Mesodermal cell (in vitro differentiated cells): ENCODE data around the gene TP63.

Source experiments
- H3K27ac ChIP-seq: 2 replicates; pipeline ENCODE4 v1.7.0; 2013; ENCODE audit warnings: mild to moderate bottlenecking, low read depth, low read length, moderate library complexity; ENCODE audit not compliant: severe bottlenecking
- H3K36me3 ChIP-seq: 2 replicates; pipeline ENCODE4 v1.7.1; 2013; ENCODE audit warnings: mild to moderate bottlenecking, low read length, moderate library complexity; ENCODE audit not compliant: control insufficient read depth, insufficient read depth
- H3K4me1 ChIP-seq: one replicate; pipeline ENCODE4 v1.7.1; 2013; ENCODE audit warnings: mild to moderate bottlenecking, low read length; ENCODE audit not compliant: insufficient read depth, control insufficient read depth, poor library complexity, severe bottlenecking
- H3K4me3 ChIP-seq: 2 replicates; pipeline ENCODE4 v1.7.0; 2013; ENCODE audit warnings: low read length, control low read depth, mild to moderate bottlenecking; ENCODE audit not compliant: insufficient read depth, poor library complexity, severe bottlenecking; ENCODE audit errors: extremely low read depth
- H3K9me3 ChIP-seq: 2 replicates; pipeline ENCODE4 v1.7.1; 2013; ENCODE audit warnings: mild to moderate bottlenecking, low read length, moderate library complexity; ENCODE audit not compliant: control insufficient read depth
- WGBS, 2 experiments: methylation state at CpG; one replicate each; pipeline ENCODE4 v1.1.5; 2013; ENCODE audit warnings: missing lambda C conversion rate in 2 of 2; ENCODE audit not compliant: insufficient coverage in 2 of 2; 5-methylcytosine and 5-hydroxymethylcytosine counted together

Gene TP63

DNA sequence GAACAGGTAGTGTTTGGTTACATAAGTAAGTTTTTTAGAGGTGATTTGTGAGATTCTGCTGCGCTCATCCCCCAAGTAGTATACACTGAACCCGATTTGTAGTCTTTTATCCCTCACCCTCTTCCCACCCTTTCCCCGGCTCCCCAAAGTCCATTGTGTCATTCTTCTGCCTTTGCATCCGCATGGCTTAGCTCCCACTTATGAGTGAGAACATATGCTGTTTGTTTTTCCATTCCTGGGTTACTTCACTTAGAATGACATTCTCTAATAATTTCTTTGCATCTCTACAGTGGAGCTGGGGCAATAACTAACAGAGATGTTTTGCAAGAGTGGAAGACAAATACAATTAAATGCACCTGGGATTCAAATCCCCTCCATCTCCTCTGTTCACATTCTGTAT is 93.2 kb downstream of the TP63 start:
- H3K27ac ChIP-seq: no peak overlapping the region
- WGBS, 2 experiments: 82 to 100% methylated on average over 1 to 3 of the region's 4 CpGs

GRCh38 chr3:189726277-189726676 is 95.1 kb downstream of the TP63 start:
- no peak overlapping the region for H3K27ac ChIP-seq
- no peak overlapping the region for H3K4me3 ChIP-seq
- H3K36me3 ChIP-seq: no peaks in the 10 kb centered on the region
- H3K9me3 ChIP-seq: no peaks in the 10 kb centered on the region
- WGBS, 2 experiments: 80% methylated on average over 1 of the region's 2 CpGs; no CpG with 5 or more reads in 1 of the 2 experiments
- H3K4me1 ChIP-seq: peaks cover 2% of the 10 kb centered on the region

More for the DNA sequence above, 93.2 kb downstream of the TP63 start:
- Histone ChIP-seq H3K4me3 (no peak overlapping the region), H3K9me3 (no peaks in the 10 kb centered on the region), H3K4me1 (peaks cover 8% of the 10 kb centered on the region), H3K36me3 (no peaks in the 10 kb centered on the region)

GRCh38 chr3:189727158-189727557 is 96.0 kb downstream of the TP63 start:
- H3K4me3 ChIP-seq: no peak overlapping the region
- H3K9me3 ChIP-seq: no peaks in the 10 kb centered on the region
- no peaks in the 10 kb centered on the region for H3K4me1 ChIP-seq
- WGBS, 2 experiments: 80% methylated on average over 1 of the region's 1 CpG; no CpG with 5 or more reads in 1 of the 2 experiments
- H3K27ac ChIP-seq: no peak overlapping the region
- H3K36me3 ChIP-seq: no peaks in the 10 kb centered on the region

DNA sequence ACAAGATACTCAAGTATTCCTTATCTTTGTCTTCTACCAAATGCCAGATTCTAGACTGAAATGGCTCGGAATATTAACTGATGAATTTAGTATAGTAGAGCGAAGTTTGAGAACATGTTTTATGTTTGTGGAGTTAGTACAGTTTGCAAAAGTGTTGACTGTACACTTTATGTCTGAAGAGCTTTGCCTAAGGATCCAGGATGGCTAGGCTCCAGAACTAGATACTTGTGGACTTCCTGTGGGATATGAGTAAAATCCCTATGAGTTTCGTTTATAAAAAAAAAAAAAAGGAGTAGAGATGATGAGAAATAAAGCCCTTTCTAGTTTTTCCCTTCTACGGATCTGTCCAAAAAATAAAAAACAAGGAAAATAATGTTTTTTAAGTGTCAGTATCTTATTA is 96.7 kb downstream of the TP63 start:
- H3K4me3 ChIP-seq: no peak overlapping the region
- WGBS, 2 experiments: 67 to 75% methylated on average over 1 to 2 of the region's 4 CpGs

GRCh38 chr3:189728915-189729314 is 97.7 kb downstream of the TP63 start:
- H3K27ac ChIP-seq: no peak overlapping the region
- no peak overlapping the region for H3K4me3 ChIP-seq
- no peaks in the 10 kb centered on the region for H3K9me3 ChIP-seq
- WGBS, 2 experiments: 86% methylated on average over 1 of the region's 1 CpG; no CpG with 5 or more reads in 1 of the 2 experiments
- H3K4me1 ChIP-seq: no peaks in the 10 kb centered on the region
- H3K36me3 ChIP-seq: no peaks in the 10 kb centered on the region

More for the DNA sequence above, 96.7 kb downstream of the TP63 start:
- H3K4me1 ChIP-seq: no peaks in the 10 kb centered on the region
- no peaks in the 10 kb centered on the region for H3K9me3 ChIP-seq
- no peaks in the 10 kb centered on the region for H3K36me3 ChIP-seq
- no peak overlapping the region for H3K27ac ChIP-seq

GRCh38 chr3:189734061-189734460 is 102.9 kb downstream of the TP63 start:
- Histone ChIP-seq H3K4me3 (no peak overlapping the region), H3K36me3 (no peaks in the 10 kb centered on the region), H3K27ac (no peak overlapping the region), H3K4me1 (no peaks in the 10 kb centered on the region), H3K9me3 (no peaks in the 10 kb centered on the region)
- 80 to 96% methylated on average over 4 of the region's 6 CpGs for WGBS, 2 experiments

DNA sequence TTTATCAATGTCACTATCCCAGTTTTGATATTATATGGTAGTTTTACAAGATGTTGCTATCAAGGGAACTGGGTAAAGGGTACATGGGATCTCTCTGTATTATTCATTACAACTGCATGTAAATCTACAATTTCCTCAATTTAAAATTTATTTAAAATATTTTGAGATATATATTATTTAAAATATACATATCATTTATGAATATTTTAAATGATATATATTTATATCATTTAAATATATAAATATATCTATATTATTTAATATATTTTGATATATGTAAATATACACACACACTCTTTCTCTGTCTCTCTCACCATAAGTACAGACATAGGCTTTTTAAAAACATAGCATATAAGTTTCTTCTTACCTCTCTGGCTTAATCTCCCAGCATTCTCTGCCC is 104.7 kb downstream of the TP63 start:
- H3K4me1 ChIP-seq: no peaks in the 10 kb centered on the region
- no peaks in the 10 kb centered on the region for H3K9me3 ChIP-seq

GRCh38 chr3:189737071-189737470 is 105.9 kb downstream of the TP63 start:
- no peak overlapping the region for H3K4me3 ChIP-seq
- H3K9me3 ChIP-seq: no peaks in the 10 kb centered on the region
- no peak overlapping the region for H3K27ac ChIP-seq
- WGBS, 2 experiments: 86% methylated on average over 1 of the region's 2 CpGs; no CpG with 5 or more reads in 1 of the 2 experiments
- H3K4me1 ChIP-seq: no peaks in the 10 kb centered on the region
- H3K36me3 ChIP-seq: no peaks in the 10 kb centered on the region

More for the DNA sequence above, 104.7 kb downstream of the TP63 start:
- H3K27ac ChIP-seq: no peak overlapping the region
- no peak overlapping the region for H3K4me3 ChIP-seq
- no peaks in the 10 kb centered on the region for H3K36me3 ChIP-seq

GRCh38 chr3:189737619-189738018 is 106.4 kb downstream of the TP63 start:
- Histone ChIP-seq H3K4me3 (no peak overlapping the region), H3K4me1 (no peaks in the 10 kb centered on the region)
- no CpG with 5 or more reads among the region's 2 CpGs for WGBS, 2 experiments

DNA sequence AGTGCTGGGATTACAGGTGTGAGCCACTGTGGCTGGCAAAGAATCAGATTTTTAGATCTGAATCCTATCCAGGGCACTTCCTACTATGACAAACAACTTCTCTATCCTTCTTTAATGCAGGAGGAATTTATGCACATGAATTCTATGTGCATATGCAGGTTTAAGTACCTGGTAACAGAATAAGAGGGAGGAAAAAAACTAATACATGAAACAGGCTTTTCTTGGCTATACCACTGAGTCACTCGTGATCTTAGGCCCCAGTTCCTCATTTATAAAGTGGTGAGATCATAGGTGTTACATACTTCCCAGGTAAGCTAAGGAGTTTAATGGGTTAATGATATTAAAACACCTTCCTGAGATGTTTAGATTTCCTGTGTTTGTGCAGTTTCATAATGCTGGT is 108.2 kb downstream of the TP63 start:
- H3K9me3 ChIP-seq: no peaks in the 10 kb centered on the region
- no peak overlapping the region for H3K4me3 ChIP-seq
- no peaks in the 10 kb centered on the region for H3K4me1 ChIP-seq
- H3K36me3 ChIP-seq: no peaks in the 10 kb centered on the region
- no peak overlapping the region for H3K27ac ChIP-seq
- WGBS, 2 experiments: no CpG with 5 or more reads among the region's 1 CpG

More at GRCh38 chr3:189737619-189738018, 106.4 kb downstream of the TP63 start:
- H3K27ac ChIP-seq: no peak overlapping the region
- no peaks in the 10 kb centered on the region for H3K36me3 ChIP-seq
- H3K9me3 ChIP-seq: no peaks in the 10 kb centered on the region

GRCh38 chr3:189740156-189740555 is 109.0 kb downstream of the TP63 start:
- no peaks in the 10 kb centered on the region for H3K9me3 ChIP-seq
- no CpG with 5 or more reads among the region's 2 CpGs for WGBS, 2 experiments
- no peaks in the 10 kb centered on the region for H3K36me3 ChIP-seq
- no peaks in the 10 kb centered on the region for H3K4me1 ChIP-seq
- no peak overlapping the region for H3K27ac ChIP-seq
- no peak overlapping the region for H3K4me3 ChIP-seq
